ENCODE data around the gene ARFGEF3.
"Not testable (repeated sequence)": the region's sequence is repeated elsewhere in the genome, so short reads cannot be mapped to it uniquely, and the experiment has no call there.

Gene ARFGEF3

DNA sequence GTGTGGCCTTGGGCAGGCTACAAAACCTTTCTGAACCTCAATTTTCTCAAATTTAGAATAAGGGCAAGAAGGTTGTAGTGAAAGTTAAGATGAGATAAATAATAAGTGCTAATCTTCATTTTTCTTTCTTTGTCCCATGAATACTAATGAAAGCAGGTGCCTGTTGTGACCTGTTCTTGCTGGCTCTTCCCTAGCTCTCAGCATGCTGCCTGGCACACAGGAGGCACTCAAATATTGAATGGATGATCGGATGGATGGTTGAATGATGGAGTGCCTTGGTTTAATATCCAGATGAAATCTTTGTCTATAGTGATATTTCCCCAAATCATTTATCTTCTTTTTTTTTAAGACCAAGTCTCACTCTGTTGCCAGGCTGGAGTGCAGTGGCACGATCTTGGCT lies 41.6 kb downstream of the ARFGEF3 start:
- intact Hi-C loops (cut with DNase I): no loop called here
- DNase-seq: no peak

DNA sequence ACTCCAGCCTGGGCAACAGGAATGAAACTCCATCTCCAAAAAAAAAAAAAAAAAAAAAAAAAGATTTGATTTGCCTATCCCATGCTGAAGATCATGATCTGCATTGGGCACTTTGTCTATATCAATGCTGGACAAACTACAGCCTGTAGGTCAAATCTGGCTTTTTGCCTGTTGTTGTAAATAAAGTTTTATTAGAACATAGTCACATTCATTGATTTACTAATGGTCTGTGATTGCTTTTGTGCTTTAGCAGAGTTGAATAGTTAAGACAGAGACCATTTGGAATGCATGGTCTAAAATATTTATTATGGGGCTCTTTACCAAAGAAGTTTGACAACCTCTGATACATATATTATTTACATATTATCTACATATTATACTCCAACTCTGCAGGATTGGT lies 42.6 kb downstream of the ARFGEF3 start:
- intact Hi-C loops (cut with DNase I): no loop called here
- no peak for DNase-seq

GRCh38 chr6:138204792-138205384 lies 43.1 kb downstream of the ARFGEF3 start:
- intact Hi-C loops (cut with DNase I): no loop called here
- DNase-seq: no peak

DNA sequence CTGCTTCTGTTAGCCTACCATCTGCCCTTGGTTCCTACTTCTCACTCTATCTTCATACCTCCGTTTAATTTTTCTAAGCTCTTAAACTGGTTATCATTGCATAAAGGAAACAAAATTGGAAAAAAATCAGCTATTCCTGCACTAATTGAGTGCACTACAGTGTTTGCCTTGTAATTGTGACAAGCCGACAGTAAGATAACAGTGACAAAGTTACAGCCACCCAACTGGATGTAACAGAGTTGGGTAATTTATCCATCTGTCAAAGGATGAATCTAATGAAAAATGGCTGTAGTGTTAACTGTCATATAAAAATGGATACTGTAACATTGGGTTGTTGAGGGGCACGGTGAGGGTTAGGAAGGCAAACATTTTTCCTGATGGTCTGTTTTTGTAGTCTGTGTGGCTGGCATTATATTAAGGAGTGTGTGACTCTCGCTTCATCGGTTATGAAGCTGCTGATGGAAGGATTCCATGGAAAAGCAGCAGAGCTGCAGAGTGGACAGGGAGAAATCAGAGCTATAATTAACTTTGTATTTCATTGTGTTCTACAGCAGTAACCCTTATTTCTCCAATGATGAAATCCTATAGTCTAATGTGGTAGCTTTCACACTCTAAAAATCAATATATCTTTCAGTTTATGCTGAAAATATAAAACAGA lies 43.8 kb downstream of the ARFGEF3 start:
- no peak for DNase-seq
- intact Hi-C loops (cut with DNase I): no loop called here

DNA sequence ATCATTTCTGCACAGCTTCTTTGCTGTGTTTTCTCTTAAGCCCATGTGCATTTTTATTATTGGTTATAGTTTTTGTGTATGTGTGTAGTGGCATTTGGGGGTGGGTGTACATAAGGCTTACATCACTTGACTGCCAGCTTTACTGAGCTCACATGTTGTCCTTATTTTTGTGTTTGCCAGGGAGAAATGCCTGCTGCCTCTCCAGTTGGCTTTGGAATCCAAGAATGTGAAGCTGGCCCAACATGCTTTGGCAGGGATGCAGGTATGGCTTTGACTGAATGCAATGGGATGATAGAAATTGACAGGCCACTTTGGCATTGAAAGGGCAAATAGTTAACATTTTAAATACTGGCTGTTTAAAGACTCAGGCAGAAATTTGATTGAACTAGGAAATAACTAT lies 45.1 kb downstream of the ARFGEF3 start:
- no peak for DNase-seq
- intact Hi-C loops (cut with DNase I): no loop called here

DNA sequence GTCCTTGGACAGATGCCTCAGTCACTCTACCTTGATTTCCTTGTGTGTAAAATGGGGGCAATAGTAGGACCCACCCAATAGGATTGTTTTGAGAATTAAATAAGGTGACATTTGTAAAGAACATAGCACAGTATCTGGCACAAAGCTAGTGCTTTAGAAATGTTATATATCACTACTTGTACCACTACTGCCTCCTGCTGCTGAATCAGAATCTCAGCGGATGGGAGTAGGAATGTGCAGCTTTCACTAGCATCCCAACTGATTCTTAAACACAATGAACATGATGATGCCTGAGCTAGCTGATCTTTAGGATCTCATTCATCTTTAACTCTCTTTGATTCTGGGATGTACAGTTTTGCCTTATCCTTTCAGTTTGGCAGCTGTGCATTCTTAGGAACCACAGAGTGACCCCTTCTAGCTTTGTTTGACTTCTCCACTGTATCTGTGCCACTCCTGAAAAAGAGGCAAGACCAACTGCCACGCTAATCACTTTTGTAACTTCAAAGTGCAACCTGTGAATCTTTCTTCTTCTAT lies 49.4 kb downstream of the ARFGEF3 start:
- intact Hi-C loops (cut with DNase I): loop anchor here (5.0 kb wide), 1 partner anchor 94 kb away; no protein-coding TSS in a partner anchor
- peak in 23 of 42 donors; percentile 20 to 77 (median 47) for DNase-seq

- intact Hi-C loops (cut with DNase I): loop anchor here (5.0 kb wide), 1 partner anchor 94 kb away; no protein-coding TSS in a partner anchor
- no peak for DNase-seq
Measured at GRCh38 chr6:138211601-138212000, 49.9 kb downstream of the ARFGEF3 start.

DNA sequence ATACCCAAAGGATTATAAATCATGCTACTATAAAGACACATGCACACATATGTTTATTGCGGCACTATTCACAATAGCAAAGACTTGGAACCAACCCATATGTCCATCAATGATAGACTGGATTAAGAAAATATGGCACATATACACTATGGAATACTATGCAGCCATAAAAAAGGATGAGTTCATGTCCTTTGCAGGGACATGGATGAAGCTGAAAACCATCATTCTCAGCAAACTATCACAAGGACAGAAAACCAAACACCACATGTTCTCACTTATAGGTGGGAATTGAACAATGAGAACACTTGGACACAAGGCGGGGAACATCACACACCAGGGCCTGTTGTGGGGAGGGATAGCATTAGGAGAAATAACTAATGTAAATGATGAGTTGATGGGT lies 50.8 kb downstream of the ARFGEF3 start:
- intact Hi-C loops (cut with DNase I): loop anchor here (5.0 kb wide), 1 partner anchor 95 kb away; no protein-coding TSS in a partner anchor
- not testable (repeated sequence) for DNase-seq

GRCh38 chr6:138215093-138215782 lies 53.5 kb downstream of the ARFGEF3 start:
- DNase-seq: no peak
- intact Hi-C loops (cut with DNase I): no loop called here

- intact Hi-C loops (cut with DNase I): no loop called here
- DNase-seq: no peak
Measured at GRCh38 chr6:138218449-138218848, 56.7 kb downstream of the ARFGEF3 start, which contains the start of gene PBOV1. Gene PBOV1 (minus strand): TSS chr6:138218491. CDS start chr6:138218395, 96 bp downstream.

GRCh38 chr6:138219398-138219797 lies 57.7 kb downstream of the ARFGEF3 start:
- DNase-seq: no peak
- intact Hi-C loops (cut with DNase I): no loop called here

DNA sequence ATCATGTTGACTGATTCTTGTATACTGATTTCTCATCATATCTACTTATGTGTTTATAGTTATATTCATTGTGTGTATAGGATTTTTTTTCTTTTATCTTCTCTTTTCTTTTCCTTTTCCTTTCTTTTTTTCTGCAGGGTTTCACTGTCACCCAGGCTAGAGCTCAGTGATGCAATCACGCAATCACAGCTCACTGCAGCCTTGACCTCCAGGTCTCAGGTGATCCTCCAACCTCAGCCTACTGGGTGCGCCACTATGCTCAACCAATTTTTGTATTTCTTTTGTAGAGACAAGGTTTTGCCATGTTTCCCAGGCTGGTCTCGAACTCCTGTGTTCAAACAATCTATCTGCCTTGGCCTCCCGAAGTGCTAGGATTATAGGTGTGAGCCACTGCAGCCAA lies 58.2 kb downstream of the ARFGEF3 start:
- no peak for DNase-seq
- intact Hi-C loops (cut with DNase I): no loop called here

DNA sequence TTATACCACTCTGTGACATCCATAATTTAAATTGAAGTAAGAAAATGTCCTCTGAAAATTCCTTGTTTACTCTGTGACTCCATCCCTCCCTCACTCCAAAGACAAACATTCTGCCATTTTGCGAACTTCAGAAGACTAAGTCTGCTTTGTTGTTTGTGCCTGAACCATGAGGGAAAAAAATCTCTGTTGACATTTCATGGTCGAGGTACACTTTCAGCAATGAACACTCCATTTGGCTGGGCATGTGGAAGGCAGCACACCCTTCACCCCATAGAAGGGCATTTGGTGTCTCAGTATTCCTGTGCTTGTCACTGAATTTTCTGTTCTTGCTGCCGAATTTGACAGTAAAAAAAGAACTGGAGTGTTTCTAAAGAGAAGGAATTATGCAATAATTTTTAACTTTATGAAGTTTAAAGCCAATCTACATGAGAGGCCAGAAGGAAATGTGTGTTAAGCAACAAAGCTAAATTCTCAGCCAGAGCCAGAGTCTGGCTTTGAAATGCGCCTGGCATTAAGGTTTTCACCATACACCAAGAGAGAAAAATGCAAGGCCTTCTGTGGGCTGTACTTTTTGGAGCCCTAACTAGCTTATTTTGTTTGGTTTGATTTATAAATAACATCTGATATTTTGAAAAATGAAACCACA lies 61.3 kb downstream of the ARFGEF3 start:
- intact Hi-C loops (cut with DNase I): no loop called here

GRCh38 chr6:138225953-138226352 lies 64.2 kb downstream of the ARFGEF3 start:
- intact Hi-C loops (cut with DNase I): no loop called here
- no peak for DNase-seq

More for the DNA sequence above, 61.3 kb downstream of the ARFGEF3 start:
- no peak for DNase-seq

DNA sequence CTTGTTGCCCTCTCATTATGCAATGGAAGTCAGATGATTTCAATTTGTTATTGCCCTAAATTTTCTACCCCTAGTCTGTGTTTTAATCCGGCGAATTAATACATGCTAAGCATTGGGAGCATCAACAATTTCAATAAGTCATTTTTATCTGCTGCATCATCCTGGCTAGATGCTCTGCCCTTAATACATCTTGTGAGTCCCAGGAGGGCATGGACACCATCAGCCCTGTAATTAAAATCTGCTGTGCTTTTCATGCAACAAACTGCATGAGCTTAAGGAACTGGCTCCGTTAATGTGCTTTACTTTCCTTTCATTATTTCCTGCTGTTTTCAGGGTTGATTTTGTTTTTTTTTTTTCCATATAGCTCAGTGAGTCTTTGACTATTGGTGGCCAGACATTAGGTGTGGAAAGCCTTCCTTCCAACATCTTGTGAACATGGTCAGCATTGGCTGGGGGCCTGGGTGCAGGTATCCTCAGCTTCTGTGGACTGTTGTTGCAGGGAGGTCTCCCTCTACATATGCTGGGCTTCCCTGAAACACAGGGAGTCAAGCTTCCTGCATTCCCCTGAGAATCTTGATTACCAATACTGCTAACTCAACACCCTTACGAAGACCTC lies 65.1 kb downstream of the ARFGEF3 start:
- no peak for DNase-seq

GRCh38 chr6:138227316-138227781 lies 65.6 kb downstream of the ARFGEF3 start:
- DNase-seq: peak in 2 of 42 donors; percentile 19 to 43
- intact Hi-C loops (cut with DNase I): no loop called here

More for the DNA sequence above, 65.1 kb downstream of the ARFGEF3 start:
- intact Hi-C loops (cut with DNase I): no loop called here

GRCh38 chr6:138229072-138229471 lies 67.3 kb downstream of the ARFGEF3 start:
- intact Hi-C loops (cut with DNase I): no loop called here
- no peak for DNase-seq

GRCh38 chr6:138229663-138230179 lies 68.0 kb downstream of the ARFGEF3 start:
- intact Hi-C loops (cut with DNase I): no loop called here

DNA sequence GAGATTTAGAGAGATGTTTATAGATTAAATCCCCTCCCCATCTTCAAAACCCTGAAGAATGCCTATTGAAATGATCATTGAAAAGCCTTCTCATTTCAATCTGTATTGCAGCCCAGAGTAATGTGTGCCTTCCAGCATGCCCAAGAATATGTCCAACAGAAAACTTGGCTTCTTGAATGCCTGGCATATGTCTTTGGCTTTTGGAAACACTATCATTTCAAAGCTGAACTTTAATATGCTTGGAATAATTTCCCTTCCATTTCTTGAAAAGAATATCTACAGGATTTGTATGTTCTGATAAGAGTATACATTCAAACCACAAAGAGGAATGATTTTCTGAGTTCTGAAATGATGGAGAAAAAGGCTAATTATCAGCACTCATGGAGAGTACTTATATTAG lies 68.5 kb downstream of the ARFGEF3 start:
- intact Hi-C loops (cut with DNase I): no loop called here
- DNase-seq: no peak

More at GRCh38 chr6:138229663-138230179, 68.0 kb downstream of the ARFGEF3 start:
- DNase-seq: peak in 15 of 42 donors; percentile 24 to 76 (median 46)

All from head of caudate nucleus (tissue), 42 donors.